GM13977 (cell line): ENCODE measurements around the gene FCHSD2.

Experiments used
- DNase-seq: peaks from one replicate; pipeline ENCODE4 v3.0.0; 2012; ENCODE audit warnings: low spot score
- in situ Hi-C: fragments of 300-500 bp; cut with MboI; formaldehyde crosslinking; loops from one replicate; pipeline ENCODE4 v1.12.0; 2022; ENCODE audit warnings: low sequenced_read_pairs, low pct_unique_long_range_greater_than_20kb, mixed read lengths, inconsistent platforms; ENCODE audit not compliant: unreplicated experiment
- TF ChIP-seq, protein P1 (sequence below): IDR thresholded peaks from 2 replicates; pipeline ENCODE4 v1.5.1; 2012; ENCODE audit warnings: mild to moderate bottlenecking, control low read depth; ENCODE audit not compliant: insufficient read depth; ENCODE audit errors: extremely low read depth, missing control alignments

Gene FCHSD2

GRCh38 chr11:73158356-73159051, 16.4 kb upstream of the FCHSD2 start:
- in situ Hi-C loops, result no loop called here
- TF ChIP-seq, protein P1, sequence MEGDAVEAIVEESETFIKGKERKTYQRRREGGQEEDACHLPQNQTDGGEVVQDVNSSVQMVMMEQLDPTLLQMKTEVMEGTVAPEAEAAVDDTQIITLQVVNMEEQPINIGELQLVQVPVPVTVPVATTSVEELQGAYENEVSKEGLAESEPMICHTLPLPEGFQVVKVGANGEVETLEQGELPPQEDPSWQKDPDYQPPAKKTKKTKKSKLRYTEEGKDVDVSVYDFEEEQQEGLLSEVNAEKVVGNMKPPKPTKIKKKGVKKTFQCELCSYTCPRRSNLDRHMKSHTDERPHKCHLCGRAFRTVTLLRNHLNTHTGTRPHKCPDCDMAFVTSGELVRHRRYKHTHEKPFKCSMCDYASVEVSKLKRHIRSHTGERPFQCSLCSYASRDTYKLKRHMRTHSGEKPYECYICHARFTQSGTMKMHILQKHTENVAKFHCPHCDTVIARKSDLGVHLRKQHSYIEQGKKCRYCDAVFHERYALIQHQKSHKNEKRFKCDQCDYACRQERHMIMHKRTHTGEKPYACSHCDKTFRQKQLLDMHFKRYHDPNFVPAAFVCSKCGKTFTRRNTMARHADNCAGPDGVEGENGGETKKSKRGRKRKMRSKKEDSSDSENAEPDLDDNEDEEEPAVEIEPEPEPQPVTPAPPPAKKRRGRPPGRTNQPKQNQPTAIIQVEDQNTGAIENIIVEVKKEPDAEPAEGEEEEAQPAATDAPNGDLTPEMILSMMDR, result no peak
- DNase-seq, result no peak

DNA sequence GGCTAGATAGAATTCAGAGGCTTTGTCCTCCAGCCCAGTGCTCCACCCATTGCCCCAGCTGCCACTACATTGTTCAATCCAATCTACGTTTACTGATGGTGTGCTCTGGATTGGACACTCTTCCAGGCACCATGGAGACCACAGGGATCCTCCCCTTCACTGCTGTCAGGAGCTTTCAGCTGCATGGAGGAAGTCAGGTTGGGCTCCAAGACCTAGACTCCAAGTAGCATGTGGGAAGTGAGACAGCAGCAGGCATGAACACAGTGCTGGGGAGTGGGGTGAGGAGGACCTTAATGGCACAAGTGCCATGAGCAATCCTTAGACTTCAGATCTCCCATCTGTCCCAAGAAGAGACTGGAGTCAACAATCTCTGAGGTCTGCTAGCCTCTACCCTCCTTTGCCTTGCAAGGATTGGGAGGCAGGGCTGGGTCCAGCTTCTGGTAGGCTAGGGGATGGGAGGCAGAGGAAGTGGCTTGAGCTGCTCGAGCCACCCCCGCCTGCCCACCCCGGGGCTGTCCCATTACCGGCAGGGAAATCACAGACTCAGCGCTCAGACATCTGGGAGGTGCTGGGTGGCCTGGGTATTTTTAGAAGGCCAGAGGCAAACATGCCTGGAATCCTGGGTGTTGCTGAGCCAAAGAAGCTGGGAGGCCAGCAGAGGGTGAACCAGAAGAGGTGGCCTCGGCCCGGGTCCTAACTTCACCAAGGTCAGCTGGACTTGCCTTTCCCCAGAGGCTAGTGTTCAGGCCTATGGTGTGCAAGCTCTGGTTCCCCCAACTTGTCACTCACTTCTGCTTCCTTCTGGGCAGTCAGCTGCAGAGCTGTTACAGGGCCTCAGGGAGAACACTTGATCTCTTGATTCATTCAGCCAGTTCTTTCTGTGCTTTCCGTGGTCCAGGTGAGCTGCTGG, 15.2 kb upstream of the FCHSD2 start:
- TF ChIP-seq, protein P1, result no peak
- in situ Hi-C loops, result no loop called here
- peak; percentile 63 for DNase-seq

- TF ChIP-seq, protein P1, result no peak
- in situ Hi-C loops, result no loop called here
- no peak for DNase-seq
These were observed 14.6 kb upstream of the FCHSD2 start for GRCh38 chr11:73156686-73157085.

DNA sequence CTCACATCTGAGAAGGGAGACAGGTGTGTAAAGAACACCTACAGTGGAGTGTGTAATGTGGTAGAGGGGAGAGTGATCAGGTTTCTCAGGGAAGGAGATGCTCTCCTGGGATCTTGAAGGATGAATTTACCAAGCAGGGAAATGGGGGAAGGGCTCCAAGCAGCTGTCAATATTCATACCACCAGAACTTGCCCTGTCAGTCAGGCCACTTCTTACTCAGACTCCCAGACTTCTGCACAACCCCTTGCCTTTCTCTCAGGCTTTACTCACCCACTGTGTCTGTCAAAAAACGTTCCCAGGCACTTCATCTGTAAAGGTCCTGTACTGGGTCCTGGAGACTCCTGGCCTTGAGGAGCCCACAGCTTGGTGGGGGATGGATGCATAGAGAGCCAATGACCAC, 14.0 kb upstream of the FCHSD2 start:
- in situ Hi-C loops, result no loop called here
- TF ChIP-seq, protein P1, result no peak
- no peak for DNase-seq

- TF ChIP-seq, protein P1, result no peak
- no peak for DNase-seq
- in situ Hi-C loops, result no loop called here
These were observed 13.0 kb upstream of the FCHSD2 start for GRCh38 chr11:73155102-73155501.

DNA sequence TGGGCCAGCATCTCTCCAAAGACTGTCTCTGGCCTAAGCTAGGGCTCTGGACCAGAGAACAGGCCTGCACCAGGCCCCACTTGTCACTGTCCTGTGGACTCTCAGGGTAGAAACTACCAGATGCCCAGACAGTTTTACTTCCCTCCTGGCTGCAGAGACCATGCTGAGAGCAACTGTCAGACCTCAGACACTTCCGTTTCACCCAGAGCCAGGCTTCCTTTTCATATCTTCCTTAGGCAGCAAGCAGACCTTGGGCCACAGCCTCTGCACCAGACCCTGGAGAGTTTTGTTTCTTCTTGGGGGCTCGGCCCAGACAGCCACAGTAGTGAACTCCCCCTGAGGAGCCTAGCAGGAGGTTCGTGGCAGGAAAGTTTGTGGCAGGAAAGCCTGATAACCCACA, 12.1 kb upstream of the FCHSD2 start:
- peak; percentile 55 for DNase-seq
- TF ChIP-seq, protein P1, result no peak
- in situ Hi-C loops, result no loop called here
